ENCODE measurements around the gene ASIC3. TPM values are rescaled to one million over a fixed set of nuclear protein-coding genes. Genes with fewer than 3 reads are reported as not detected.
A peak's percentile ranks its signal among the peaks of the same experiment; 100 is the strongest.

Gene ASIC3
- total RNA-seq, result not detected

- H3K9me3 ChIP-seq (ENCODE audit: control insufficient read depth in 3 of 3, low read length in 3 of 3), result no peaks in the 10 kb centered on the region
- peaks cover 0 to 4% (median 3%) of the 10 kb centered on the region in 3 donors for H3K4me1 ChIP-seq (ENCODE audit: control insufficient read depth in 3 of 3, insufficient read depth in 3 of 3, low read length in 3 of 3)
- H3K4me3 ChIP-seq (ENCODE audit: low read length in 3 of 3), result no peak within 1 kb of the TSS
- H3K9ac ChIP-seq (ENCODE audit: low read depth in 1 of 3, low read length in 3 of 3), result peak within 1 kb of the TSS in 1 of 3 donors; percentile 43
- peaks cover 4 to 8% (median 4%) of the 10 kb centered on the region in 3 donors for H3K36me3 ChIP-seq (ENCODE audit: control insufficient read depth in 3 of 3, insufficient read depth in 3 of 3, low read length in 3 of 3)
- peaks cover 0 to 11% (median 8%) of the 10 kb centered on the region in 3 donors for H3K27me3 ChIP-seq (ENCODE audit: control insufficient read depth in 3 of 3, insufficient read depth in 3 of 3, low read length in 3 of 3)
- no peak within 1 kb of the TSS for H3K27ac ChIP-seq (ENCODE audit: low read depth, low read length)
Observed at GRCh38 chr7:151047976-151048815, at the start of gene ASIC3. Gene ASIC3 (plus strand): TSS chr7:151048531. CDS start chr7:151048886, 355 bp downstream.

- Histone ChIP-seq H3K9ac (ENCODE audit: low read depth in 1 of 3, low read length in 3 of 3) (no peak overlapping the region), H3K27ac (ENCODE audit: low read depth, low read length) (no peak overlapping the region), H3K4me3 (ENCODE audit: low read length in 3 of 3) (no peak overlapping the region), H3K9me3 (ENCODE audit: control insufficient read depth in 3 of 3, low read length in 3 of 3) (no peaks in the 10 kb centered on the region), H3K36me3 (ENCODE audit: control insufficient read depth in 3 of 3, insufficient read depth in 3 of 3, low read length in 3 of 3) (peaks cover 0 to 6% (median 0%) of the 10 kb centered on the region in 3 donors), H3K27me3 (ENCODE audit: control insufficient read depth in 3 of 3, insufficient read depth in 3 of 3, low read length in 3 of 3) (peaks cover 0 to 23% (median 7%) of the 10 kb centered on the region in 3 donors), H3K4me1 (ENCODE audit: control insufficient read depth in 3 of 3, insufficient read depth in 3 of 3, low read length in 3 of 3) (peaks cover 0 to 4% (median 0%) of the 10 kb centered on the region in 3 donors)
Observed at GRCh38 chr7:150999001-150999400, 49.3 kb upstream of the ASIC3 start.

- H3K27me3 ChIP-seq (ENCODE audit: control insufficient read depth in 3 of 3, insufficient read depth in 3 of 3, low read length in 3 of 3), result peaks cover 0 to 23% (median 7%) of the 10 kb centered on the region in 3 donors
- H3K9me3 ChIP-seq (ENCODE audit: control insufficient read depth in 3 of 3, low read length in 3 of 3), result no peaks in the 10 kb centered on the region
- H3K4me1 ChIP-seq (ENCODE audit: control insufficient read depth in 3 of 3, insufficient read depth in 3 of 3, low read length in 3 of 3), result peaks cover 0 to 2% (median 0%) of the 10 kb centered on the region in 3 donors
- no peak overlapping the region for H3K4me3 ChIP-seq (ENCODE audit: low read length in 3 of 3)
- peaks cover 0 to 6% (median 0%) of the 10 kb centered on the region in 3 donors for H3K36me3 ChIP-seq (ENCODE audit: control insufficient read depth in 3 of 3, insufficient read depth in 3 of 3, low read length in 3 of 3)
- no peak overlapping the region for H3K9ac ChIP-seq (ENCODE audit: low read depth in 1 of 3, low read length in 3 of 3)
- no peak overlapping the region for H3K27ac ChIP-seq (ENCODE audit: low read depth, low read length)
Observed at GRCh38 chr7:150999497-151000230, 48.7 kb upstream of the ASIC3 start.

GRCh38 chr7:151000897-151001495 lies 47.3 kb upstream of the ASIC3 start:
- Histone ChIP-seq H3K4me3 (ENCODE audit: low read length in 3 of 3) (no peak overlapping the region), H3K27ac (ENCODE audit: low read depth, low read length) (no peak overlapping the region), H3K4me1 (ENCODE audit: control insufficient read depth in 3 of 3, insufficient read depth in 3 of 3, low read length in 3 of 3) (no peaks in the 10 kb centered on the region), H3K27me3 (ENCODE audit: control insufficient read depth in 3 of 3, insufficient read depth in 3 of 3, low read length in 3 of 3) (peaks cover 0 to 23% (median 7%) of the 10 kb centered on the region in 3 donors), H3K9me3 (ENCODE audit: control insufficient read depth in 3 of 3, low read length in 3 of 3) (no peaks in the 10 kb centered on the region), H3K9ac (ENCODE audit: low read depth in 1 of 3, low read length in 3 of 3) (no peak overlapping the region), H3K36me3 (ENCODE audit: control insufficient read depth in 3 of 3, insufficient read depth in 3 of 3, low read length in 3 of 3) (peaks cover 0 to 6% (median 0%) of the 10 kb centered on the region in 3 donors)

- Histone ChIP-seq H3K9ac (ENCODE audit: low read depth in 1 of 3, low read length in 3 of 3) (no peak overlapping the region), H3K36me3 (ENCODE audit: control insufficient read depth in 3 of 3, insufficient read depth in 3 of 3, low read length in 3 of 3) (peaks cover 0 to 6% (median 0%) of the 10 kb centered on the region in 3 donors), H3K27me3 (ENCODE audit: control insufficient read depth in 3 of 3, insufficient read depth in 3 of 3, low read length in 3 of 3) (peaks cover 0 to 23% (median 7%) of the 10 kb centered on the region in 3 donors), H3K27ac (ENCODE audit: low read depth, low read length) (no peak overlapping the region), H3K4me3 (ENCODE audit: low read length in 3 of 3) (no peak overlapping the region), H3K4me1 (ENCODE audit: control insufficient read depth in 3 of 3, insufficient read depth in 3 of 3, low read length in 3 of 3) (peaks cover 0 to 2% (median 0%) of the 10 kb centered on the region in 3 donors), H3K9me3 (ENCODE audit: control insufficient read depth in 3 of 3, low read length in 3 of 3) (no peaks in the 10 kb centered on the region)
Observed at GRCh38 chr7:151001546-151001945, 46.8 kb upstream of the ASIC3 start.

GRCh38 chr7:151003572-151003971 lies 44.8 kb upstream of the ASIC3 start:
- Histone ChIP-seq H3K27me3 (ENCODE audit: control insufficient read depth in 3 of 3, insufficient read depth in 3 of 3, low read length in 3 of 3) (peaks cover 6 to 15% (median 10%) of the 10 kb centered on the region in 3 donors), H3K4me1 (ENCODE audit: control insufficient read depth in 3 of 3, insufficient read depth in 3 of 3, low read length in 3 of 3) (peaks cover 3 to 15% (median 6%) of the 10 kb centered on the region in 3 donors), H3K9me3 (ENCODE audit: control insufficient read depth in 3 of 3, low read length in 3 of 3) (no peaks in the 10 kb centered on the region), H3K27ac (ENCODE audit: low read depth, low read length) (no peak overlapping the region), H3K36me3 (ENCODE audit: control insufficient read depth in 3 of 3, insufficient read depth in 3 of 3, low read length in 3 of 3) (peaks cover 0 to 4% (median 0%) of the 10 kb centered on the region in 3 donors), H3K4me3 (ENCODE audit: low read length in 3 of 3) (no peak overlapping the region), H3K9ac (ENCODE audit: low read depth in 1 of 3, low read length in 3 of 3) (no peak overlapping the region)

- H3K27me3 ChIP-seq (ENCODE audit: control insufficient read depth in 3 of 3, insufficient read depth in 3 of 3, low read length in 3 of 3), result peaks cover 11 to 18% (median 15%) of the 10 kb centered on the region in 3 donors
- H3K4me3 ChIP-seq (ENCODE audit: low read length in 3 of 3), result no peak overlapping the region
- peaks cover 0 to 4% (median 0%) of the 10 kb centered on the region in 3 donors for H3K36me3 ChIP-seq (ENCODE audit: control insufficient read depth in 3 of 3, insufficient read depth in 3 of 3, low read length in 3 of 3)
- H3K27ac ChIP-seq (ENCODE audit: low read depth, low read length), result no peak overlapping the region
- peaks cover 3 to 16% (median 6%) of the 10 kb centered on the region in 3 donors for H3K4me1 ChIP-seq (ENCODE audit: control insufficient read depth in 3 of 3, insufficient read depth in 3 of 3, low read length in 3 of 3)
- H3K9ac ChIP-seq (ENCODE audit: low read depth in 1 of 3, low read length in 3 of 3), result no peak overlapping the region
- no peaks in the 10 kb centered on the region for H3K9me3 ChIP-seq (ENCODE audit: control insufficient read depth in 3 of 3, low read length in 3 of 3)
Observed at GRCh38 chr7:151005566-151005965, 42.8 kb upstream of the ASIC3 start.

- Histone ChIP-seq H3K4me3 (ENCODE audit: low read length in 3 of 3) (no peak overlapping the region), H3K9me3 (ENCODE audit: control insufficient read depth in 3 of 3, low read length in 3 of 3) (no peaks in the 10 kb centered on the region), H3K4me1 (ENCODE audit: control insufficient read depth in 3 of 3, insufficient read depth in 3 of 3, low read length in 3 of 3) (peaks cover 3 to 16% (median 6%) of the 10 kb centered on the region in 3 donors), H3K36me3 (ENCODE audit: control insufficient read depth in 3 of 3, insufficient read depth in 3 of 3, low read length in 3 of 3) (no peaks in the 10 kb centered on the region), H3K9ac (ENCODE audit: low read depth in 1 of 3, low read length in 3 of 3) (no peak overlapping the region), H3K27ac (ENCODE audit: low read depth, low read length) (no peak overlapping the region), H3K27me3 (ENCODE audit: control insufficient read depth in 3 of 3, insufficient read depth in 3 of 3, low read length in 3 of 3) (peaks cover 11 to 21% (median 17%) of the 10 kb centered on the region in 3 donors)
Observed at GRCh38 chr7:151006590-151007300, 41.6 kb upstream of the ASIC3 start.

- peaks cover 15 to 25% (median 24%) of the 10 kb centered on the region in 3 donors for H3K27me3 ChIP-seq (ENCODE audit: control insufficient read depth in 3 of 3, insufficient read depth in 3 of 3, low read length in 3 of 3)
- H3K27ac ChIP-seq (ENCODE audit: low read depth, low read length), result no peak overlapping the region
- no peak overlapping the region for H3K4me3 ChIP-seq (ENCODE audit: low read length in 3 of 3)
- no peaks in the 10 kb centered on the region for H3K36me3 ChIP-seq (ENCODE audit: control insufficient read depth in 3 of 3, insufficient read depth in 3 of 3, low read length in 3 of 3)
- no peak overlapping the region for H3K9ac ChIP-seq (ENCODE audit: low read depth in 1 of 3, low read length in 3 of 3)
- H3K4me1 ChIP-seq (ENCODE audit: control insufficient read depth in 3 of 3, insufficient read depth in 3 of 3, low read length in 3 of 3), result peaks cover 3 to 16% (median 6%) of the 10 kb centered on the region in 3 donors
- no peaks in the 10 kb centered on the region for H3K9me3 ChIP-seq (ENCODE audit: control insufficient read depth in 3 of 3, low read length in 3 of 3)
Observed at GRCh38 chr7:151007469-151007898, 40.8 kb upstream of the ASIC3 start.
